PC-3 (cell line): ENCODE measurements around the gene FYN. TPM values are rescaled to one million over a fixed set of nuclear protein-coding genes. Genes with fewer than 3 reads are reported as not detected.

Experiments
- ATAC-seq: fragments of 200-7000 bp; cut with Tn5 transposase; 2 replicates; pipeline ENCODE4 v1.9.1; 2020; ENCODE audit warnings: mild to moderate bottlenecking, moderate library complexity
- BruUV-seq: library from RNA; stranded (reverse); fragments of 400-500 nt; replicated peaks from 2 replicates; lab custom pipeline; 2021; lab: Mats Ljungman, UMichigan
- CTCF ChIA-PET: fragments of 300-600 bp; sonication (Branson Sonifier 250); formaldehyde crosslinking; loops from one replicate; lab custom pipeline; 2022; ENCODE audit warnings: antibody characterized with exemption; lab: Charles Lee
- POLR2A ChIA-PET: fragments of 300-600 bp; sonication (Branson Sonifier 250); formaldehyde crosslinking; loops from one replicate; lab custom pipeline; 2022; ENCODE audit warnings: antibody characterized with exemption; ENCODE audit not compliant: unreplicated experiment; lab: Charles Lee
- DNase-seq: peaks from one replicate; pipeline ENCODE4 v3.0.0-alpha.2; 2015
- H2AFZ ChIP-seq: fragments of 300-600 bp; sonication (generic); 2 replicates; pipeline ENCODE4 v1.6.0; 2016; ENCODE audit warnings: antibody characterized with exemption, low read length
- H3F3A ChIP-seq: fragments of 300-600 bp; sonication (generic); one replicate; pipeline ENCODE4 v1.6.0; 2017; ENCODE audit warnings: antibody characterized with exemption, low read length, control low read depth, mild to moderate bottlenecking; ENCODE audit not compliant: unreplicated experiment
- H3K27ac ChIP-seq: fragments of 300-600 bp; sonication (generic); 2 replicates; pipeline ENCODE4 v1.5.1; 2016; ENCODE audit warnings: mild to moderate bottlenecking, low read length
- H3K27me3 ChIP-seq: fragments of 300-600 bp; sonication (generic); 2 replicates; pipeline ENCODE4 v1.6.1; 2016; ENCODE audit warnings: low read length, mixed read lengths
- H3K36me3 ChIP-seq: fragments of 300-600 bp; sonication (generic); 2 replicates; pipeline ENCODE4 v1.6.1; 2016; ENCODE audit warnings: low read depth, mixed run types, low read length, mixed read lengths
- H3K4me1 ChIP-seq: fragments of 300-600 bp; sonication (generic); 2 replicates; pipeline ENCODE4 v1.5.1; 2016; ENCODE audit warnings: low read length; ENCODE audit not compliant: insufficient read depth
- H3K4me2 ChIP-seq: fragments of 300-600 bp; sonication (generic); 2 replicates; pipeline ENCODE4 v1.6.0; 2016; ENCODE audit warnings: low read length
- H3K4me3 ChIP-seq: fragments of 300-600 bp; sonication (generic); 2 replicates; pipeline ENCODE4 v1.5.1; 2016; ENCODE audit warnings: mild to moderate bottlenecking, low read length, mixed read lengths
- H3K79me2 ChIP-seq: fragments of 300-600 bp; sonication (generic); 2 replicates; pipeline ENCODE4 v1.6.1; 2017; ENCODE audit warnings: low read length, mixed read lengths
- H3K9ac ChIP-seq: fragments of 300-600 bp; sonication (generic); 2 replicates; pipeline ENCODE4 v1.6.0; 2016; ENCODE audit warnings: mild to moderate bottlenecking, low read length
- H3K9me2 ChIP-seq: fragments of 300-600 bp; sonication (generic); replicated peaks from 2 replicates; pipeline ENCODE4 v1.6.1; 2016; ENCODE audit warnings: mixed run types, low read length, mixed read lengths
- H3K9me3 ChIP-seq: fragments of 300-600 bp; sonication (generic); 2 replicates; pipeline ENCODE4 v1.6.1; 2016; ENCODE audit warnings: low read length, mixed read lengths
- H4K20me1 ChIP-seq: fragments of 300-600 bp; sonication (generic); 2 replicates; pipeline ENCODE4 v1.6.1; 2016; ENCODE audit warnings: low read length, mixed read lengths
- EZH2 ChIP-seq: fragments of 300-600 bp; sonication (generic); IDR thresholded peaks from one replicate; pipeline ENCODE4 v1.6.1; 2017; ENCODE audit warnings: antibody characterized with exemption, mild to moderate bottlenecking, low read length; ENCODE audit not compliant: unreplicated experiment
- EZH2phosphoT487 ChIP-seq: fragments of 300-600 bp; sonication (generic); IDR thresholded peaks from 2 replicates; pipeline ENCODE4 v1.6.1; 2018; ENCODE audit warnings: mild to moderate bottlenecking, antibody characterized with exemption, low read length, borderline replicate concordance
- intact Hi-C: fragments of 100-400 bp; cut with micrococcal nuclease; formaldehyde crosslinking; loops from 2 replicates; pipeline ENCODE4 v1.9.0; 2023
- total RNA-seq: library from RNA; depleted of rRNA; stranded (reverse); fragments of >200 nt; gene quantifications from 2 replicates; pipeline ENCODE4 v1.2.3, GENCODE V29; 2014
- TF ChIP-seq, protein P1 (sequence below): fragments of 300-600 bp; sonication (generic); conservative IDR thresholded peaks from 2 replicates; pipeline ENCODE4 v1.5.1; 2017; ENCODE audit warnings: antibody characterized with exemption, low read depth, mild to moderate bottlenecking, low read length

The FYN gene
- total RNA-seq, 1 experiment from 2014 or later = 27.6 TPM

- H2AFZ ChIP-seq = no peak overlapping the region
- TF ChIP-seq EZH2 (no peak), EZH2phosphoT487 (no peak)
- TF ChIP-seq, protein P1, sequence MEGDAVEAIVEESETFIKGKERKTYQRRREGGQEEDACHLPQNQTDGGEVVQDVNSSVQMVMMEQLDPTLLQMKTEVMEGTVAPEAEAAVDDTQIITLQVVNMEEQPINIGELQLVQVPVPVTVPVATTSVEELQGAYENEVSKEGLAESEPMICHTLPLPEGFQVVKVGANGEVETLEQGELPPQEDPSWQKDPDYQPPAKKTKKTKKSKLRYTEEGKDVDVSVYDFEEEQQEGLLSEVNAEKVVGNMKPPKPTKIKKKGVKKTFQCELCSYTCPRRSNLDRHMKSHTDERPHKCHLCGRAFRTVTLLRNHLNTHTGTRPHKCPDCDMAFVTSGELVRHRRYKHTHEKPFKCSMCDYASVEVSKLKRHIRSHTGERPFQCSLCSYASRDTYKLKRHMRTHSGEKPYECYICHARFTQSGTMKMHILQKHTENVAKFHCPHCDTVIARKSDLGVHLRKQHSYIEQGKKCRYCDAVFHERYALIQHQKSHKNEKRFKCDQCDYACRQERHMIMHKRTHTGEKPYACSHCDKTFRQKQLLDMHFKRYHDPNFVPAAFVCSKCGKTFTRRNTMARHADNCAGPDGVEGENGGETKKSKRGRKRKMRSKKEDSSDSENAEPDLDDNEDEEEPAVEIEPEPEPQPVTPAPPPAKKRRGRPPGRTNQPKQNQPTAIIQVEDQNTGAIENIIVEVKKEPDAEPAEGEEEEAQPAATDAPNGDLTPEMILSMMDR = no peak
- CTCF ChIA-PET = no interaction called here
Observed at GRCh38 chr6:111764238-111765175, 108.7 kb downstream of the FYN start.

DNA sequence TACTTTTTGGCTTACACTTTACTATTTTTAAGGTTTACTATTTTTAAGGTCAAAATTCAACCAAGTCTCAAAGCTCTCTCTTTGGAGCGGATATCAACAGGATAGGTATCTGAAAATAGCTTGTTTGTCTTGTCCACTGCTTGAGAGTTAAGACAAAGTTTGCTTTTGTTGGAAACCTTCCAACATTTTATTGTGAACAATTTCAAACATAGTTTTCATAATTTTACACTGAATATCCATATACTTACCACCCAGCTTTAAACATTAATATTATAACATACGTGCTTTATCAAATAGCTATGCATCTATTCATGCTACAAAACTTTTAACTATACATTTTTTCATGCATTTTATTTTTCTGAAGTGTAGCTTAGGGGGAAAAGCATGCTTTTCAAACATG lies 109.9 kb downstream of the FYN start:
- BruUV-seq = no TSS peak
- no peak overlapping the region for H3K4me3 ChIP-seq
- DNase-seq (no peak), ATAC-seq (no peak)
- POLR2A ChIA-PET = no interaction called here
- TF ChIP-seq EZH2phosphoT487 (no peak), EZH2 (no peak)
- TF ChIP-seq, protein P1 = no peak
- H3F3A ChIP-seq = no peaks in the 10 kb centered on the region
- CTCF ChIA-PET = no interaction called here
- no peak overlapping the region for H3K27ac ChIP-seq
- intact Hi-C loops = no loop called here
- H3K36me3 ChIP-seq = no peaks in the 10 kb centered on the region
- no peaks in the 10 kb centered on the region for H3K9me2 ChIP-seq
- H3K79me2 ChIP-seq = no peaks in the 10 kb centered on the region
- H3K27me3 ChIP-seq = no peaks in the 10 kb centered on the region
- no peak overlapping the region for H2AFZ ChIP-seq
- H3K9ac ChIP-seq = no peak overlapping the region
- no peaks in the 10 kb centered on the region for H3K4me1 ChIP-seq
- H3K4me2 ChIP-seq = no peak overlapping the region
- no peaks in the 10 kb centered on the region for H3K9me3 ChIP-seq
- H4K20me1 ChIP-seq = no peaks in the 10 kb centered on the region

More at GRCh38 chr6:111764238-111765175, 108.7 kb downstream of the FYN start:
- intact Hi-C loops = no loop called here
- H4K20me1 ChIP-seq = no peaks in the 10 kb centered on the region
- H3K4me1 ChIP-seq = no peaks in the 10 kb centered on the region
- H3K27ac ChIP-seq = no peak overlapping the region
- no peaks in the 10 kb centered on the region for H3F3A ChIP-seq
- no TSS peak for BruUV-seq
- no peaks in the 10 kb centered on the region for H3K79me2 ChIP-seq
- H3K9me2 ChIP-seq = no peaks in the 10 kb centered on the region
- no peak for DNase-seq
- H3K4me3 ChIP-seq = no peak overlapping the region
- ATAC-seq = no peak
- H3K9ac ChIP-seq = no peak overlapping the region
- no peaks in the 10 kb centered on the region for H3K36me3 ChIP-seq
- H3K27me3 ChIP-seq = no peaks in the 10 kb centered on the region
- no peaks in the 10 kb centered on the region for H3K9me3 ChIP-seq
- POLR2A ChIA-PET = no interaction called here
- no peak overlapping the region for H3K4me2 ChIP-seq

DNA sequence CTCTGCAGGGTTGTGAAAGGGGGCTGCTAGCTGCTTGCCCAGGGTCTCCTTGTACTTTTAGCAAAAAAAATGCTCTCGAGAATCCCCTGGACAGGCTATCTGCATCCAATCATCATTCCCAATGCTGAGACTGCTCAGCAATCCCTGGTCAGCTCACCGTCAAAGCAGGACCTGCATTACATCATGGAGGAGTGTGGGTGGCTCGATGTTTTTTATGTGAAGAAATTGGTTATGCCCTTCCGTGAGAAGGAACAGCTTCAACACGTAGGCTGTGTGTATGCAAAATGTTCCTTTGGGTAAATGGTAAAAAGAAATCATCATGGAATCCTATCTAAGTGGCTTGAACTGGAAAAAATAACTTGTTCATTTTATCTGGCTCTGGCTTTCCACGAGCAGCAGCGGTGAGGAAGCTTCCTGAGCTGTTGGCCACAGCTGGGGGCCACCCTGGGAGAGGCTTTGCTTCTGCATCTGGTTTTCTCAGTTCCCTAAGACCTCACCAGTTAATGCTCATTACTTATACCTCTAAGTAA lies 111.4 kb downstream of the FYN start:
- H3K4me3 ChIP-seq = no peak overlapping the region
- no peak overlapping the region for H2AFZ ChIP-seq
- DNase-seq = no peak
- no peaks in the 10 kb centered on the region for H3K9me3 ChIP-seq
- H3K4me1 ChIP-seq = peaks cover 6% of the 10 kb centered on the region; the same call in 1 of the 2 replicates
- no peaks in the 10 kb centered on the region for H4K20me1 ChIP-seq
- H3F3A ChIP-seq = no peaks in the 10 kb centered on the region
- ChIA-PET CTCF (no interaction called here), POLR2A (no interaction called here)
- no peak overlapping the region for H3K27ac ChIP-seq
- no peak for ATAC-seq
- no TSS peak for BruUV-seq
- no peak overlapping the region for H3K9ac ChIP-seq
- no peaks in the 10 kb centered on the region for H3K27me3 ChIP-seq
- TF ChIP-seq EZH2phosphoT487 (no peak), EZH2 (no peak)
- TF ChIP-seq, protein P1 = no peak
- intact Hi-C loops = no loop called here
- no peaks in the 10 kb centered on the region for H3K36me3 ChIP-seq
- no peak overlapping the region for H3K4me2 ChIP-seq
- no peaks in the 10 kb centered on the region for H3K9me2 ChIP-seq
- no peaks in the 10 kb centered on the region for H3K79me2 ChIP-seq
